GM12891 (cell line): ENCODE measurements around the gene CPEB4.

ENCODE experiments used
- DNase-seq: peaks from one replicate; pipeline ENCODE4 v3.0.0; 2011; ENCODE audit warnings: low spot score; ENCODE audit not compliant: insufficient read length
- FAIRE-seq: peaks from 2 replicates; lab custom pipeline; 2011; peaks lifted over from hg19 to GRCh38; lab: Jason Lieb, UNC
- PAX5 ChIP-seq: IDR thresholded peaks from 2 replicates; pipeline ENCODE4 v1.6.1; 2011; ENCODE audit warnings: low read length, moderate library complexity, mild to moderate bottlenecking; ENCODE audit not compliant: insufficient read depth, severe bottlenecking
- POLR2A ChIP-seq: IDR thresholded peaks from 2 replicates; pipeline ENCODE4 v1.6.1; 2011; ENCODE audit warnings: low read depth, low read length, control low read depth
- POLR2AphosphoS5 ChIP-seq: IDR thresholded peaks from 2 replicates; pipeline ENCODE4 v1.6.1; 2011; ENCODE audit warnings: low read depth, low read length, control low read depth
- POU2F2 ChIP-seq: IDR thresholded peaks from 2 replicates; pipeline ENCODE4 v1.6.1; 2011; ENCODE audit warnings: low read depth, mild to moderate bottlenecking, control low read depth, low read length, moderate library complexity
- SPI1 ChIP-seq: IDR thresholded peaks from 2 replicates; pipeline ENCODE4 v1.6.1; 2011; ENCODE audit warnings: low read depth, low read length, control low read depth
- TAF1 ChIP-seq: IDR thresholded peaks from 2 replicates; pipeline ENCODE4 v1.6.1; 2011; ENCODE audit warnings: low read depth, low read length, control low read depth

CPEB4 gene

DNA sequence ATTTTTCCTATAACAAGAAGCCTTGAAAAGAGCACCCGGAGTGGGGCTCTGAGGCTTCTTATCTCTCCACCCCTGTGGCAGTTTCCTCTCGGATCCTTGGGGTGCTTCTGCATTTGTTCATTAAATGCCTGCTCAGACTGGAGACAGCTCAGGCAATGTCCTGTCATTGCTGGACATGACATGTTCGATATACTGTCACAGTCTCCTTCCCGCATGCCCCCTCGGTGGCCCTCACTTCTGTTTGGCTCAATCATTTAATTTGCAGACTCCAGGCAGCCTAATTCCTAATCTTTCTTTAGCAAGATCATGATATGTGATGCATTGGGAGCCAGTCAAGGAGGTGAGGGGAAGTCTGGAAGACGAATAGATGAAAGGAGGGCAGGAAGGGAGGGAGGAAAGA lies 37.5 kb upstream of the CPEB4 start:
- TF ChIP-seq TAF1 = no peak
- TF ChIP-seq SPI1 = no peak
- TF ChIP-seq POU2F2 = no peak
- TF ChIP-seq POLR2AphosphoS5 = no peak
- TF ChIP-seq POLR2A = no peak
- TF ChIP-seq PAX5 = no peak
- DNase-seq = no peak
- FAIRE-seq = no peak

DNA sequence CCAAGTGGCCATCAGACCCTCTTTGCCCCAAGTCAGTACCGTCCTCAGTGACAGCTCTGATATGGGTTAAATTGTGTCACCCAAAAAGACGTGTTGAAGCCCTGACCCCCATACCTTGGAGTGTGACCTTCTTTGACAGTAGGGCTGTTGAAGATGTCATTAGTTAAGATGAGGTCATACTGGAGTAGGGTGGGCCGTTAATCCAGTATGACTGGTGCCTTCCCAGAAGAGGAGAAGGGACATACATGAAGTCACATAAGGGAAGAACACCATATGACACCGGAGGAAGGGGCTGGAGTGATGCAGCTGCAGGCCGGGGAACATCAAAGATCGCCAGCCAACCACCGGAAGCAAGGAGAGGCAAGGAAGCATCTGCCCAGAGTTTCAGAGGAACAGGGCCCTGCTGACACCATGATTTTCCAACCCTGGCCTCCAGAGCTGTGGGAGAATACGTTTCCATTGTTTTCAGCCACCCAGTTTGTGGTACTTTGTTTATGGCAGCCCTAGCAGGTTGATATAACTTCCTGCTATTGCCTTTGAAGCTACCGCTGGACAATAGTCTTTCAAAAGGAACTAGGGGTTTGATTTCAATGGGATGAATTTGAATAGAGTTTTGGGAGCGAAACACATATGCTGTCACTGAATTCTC lies 36.4 kb upstream of the CPEB4 start:
- DNase-seq (no peak), FAIRE-seq (no peak)
- no peak for TF ChIP-seq POU2F2
- no peak for TF ChIP-seq PAX5
- TF ChIP-seq SPI1 = no peak
- TF ChIP-seq TAF1 = no peak
- no peak for TF ChIP-seq POLR2A
- no peak for TF ChIP-seq POLR2AphosphoS5

DNA sequence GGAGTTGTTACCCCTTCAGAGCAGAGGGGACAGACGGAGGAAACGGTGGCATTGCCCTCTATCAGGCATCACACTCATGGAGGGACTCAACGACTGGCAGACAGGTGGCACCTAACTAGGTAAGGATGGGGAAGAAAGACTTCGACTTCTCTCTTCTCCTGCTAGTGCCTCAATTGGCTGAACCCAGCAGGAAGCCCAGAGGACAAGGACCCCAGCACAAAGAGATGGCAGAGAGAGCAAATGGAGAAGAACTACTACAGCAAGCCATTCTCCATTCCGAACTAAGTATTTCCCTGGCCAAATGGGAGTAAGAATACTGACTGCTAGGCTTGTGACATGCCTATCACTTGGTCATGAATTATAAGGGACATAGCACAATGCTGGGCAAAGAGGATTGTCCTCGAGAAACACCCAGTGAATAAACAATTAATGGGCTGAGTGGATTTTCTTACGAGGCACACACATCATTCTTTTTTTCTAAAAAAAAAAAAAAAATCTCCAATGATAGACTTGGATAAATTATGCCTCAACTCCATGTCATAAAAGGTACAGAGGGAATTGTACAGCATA lies 35.3 kb upstream of the CPEB4 start:
- no peak for FAIRE-seq
- DNase-seq = no peak
- no peak for TF ChIP-seq TAF1
- no peak for TF ChIP-seq POLR2A
- TF ChIP-seq SPI1 = no peak
- TF ChIP-seq POU2F2 = no peak
- no peak for TF ChIP-seq PAX5
- TF ChIP-seq POLR2AphosphoS5 = no peak

DNA sequence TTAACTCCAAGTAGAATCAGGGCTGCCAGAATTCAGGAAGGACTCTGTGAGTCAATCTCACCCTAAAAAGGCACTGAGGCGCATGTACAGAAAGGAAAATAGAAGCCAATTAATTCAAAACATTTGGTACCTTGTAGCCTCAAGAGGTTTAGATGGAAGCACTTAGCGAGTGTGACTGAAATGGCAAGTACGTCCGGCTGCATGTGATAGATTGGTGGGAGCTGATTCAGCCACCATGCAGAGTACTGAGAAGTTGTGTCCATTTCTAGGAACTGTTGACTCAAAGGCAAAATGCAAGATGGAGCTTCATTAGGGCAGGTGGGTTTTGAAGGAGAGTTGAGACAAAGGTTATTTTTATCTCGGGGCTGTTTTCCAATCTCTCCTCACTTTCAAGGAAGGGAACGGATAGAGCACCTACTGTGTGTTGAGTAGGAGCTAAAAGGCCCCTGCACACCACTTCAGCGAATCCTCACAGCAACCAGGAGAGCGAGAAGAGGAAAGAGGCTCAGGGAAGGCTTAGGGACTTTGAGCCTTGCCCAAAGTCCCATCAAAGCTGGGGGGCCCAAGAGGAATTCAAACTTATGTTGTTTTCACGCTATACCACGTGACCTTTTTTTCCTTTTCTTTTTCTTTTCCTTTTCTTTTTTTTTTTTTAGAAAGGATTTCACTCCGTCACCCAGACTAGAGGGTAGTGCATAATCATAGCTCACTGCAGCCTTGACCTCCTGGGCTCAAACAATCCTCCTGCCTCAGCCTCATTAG lies 34.6 kb upstream of the CPEB4 start:
- DNase-seq (no peak), FAIRE-seq (no peak)
- no peak for TF ChIP-seq PAX5
- TF ChIP-seq POU2F2 = no peak
- TF ChIP-seq TAF1 = no peak
- TF ChIP-seq POLR2A = no peak
- no peak for TF ChIP-seq POLR2AphosphoS5
- TF ChIP-seq SPI1 = no peak

DNA sequence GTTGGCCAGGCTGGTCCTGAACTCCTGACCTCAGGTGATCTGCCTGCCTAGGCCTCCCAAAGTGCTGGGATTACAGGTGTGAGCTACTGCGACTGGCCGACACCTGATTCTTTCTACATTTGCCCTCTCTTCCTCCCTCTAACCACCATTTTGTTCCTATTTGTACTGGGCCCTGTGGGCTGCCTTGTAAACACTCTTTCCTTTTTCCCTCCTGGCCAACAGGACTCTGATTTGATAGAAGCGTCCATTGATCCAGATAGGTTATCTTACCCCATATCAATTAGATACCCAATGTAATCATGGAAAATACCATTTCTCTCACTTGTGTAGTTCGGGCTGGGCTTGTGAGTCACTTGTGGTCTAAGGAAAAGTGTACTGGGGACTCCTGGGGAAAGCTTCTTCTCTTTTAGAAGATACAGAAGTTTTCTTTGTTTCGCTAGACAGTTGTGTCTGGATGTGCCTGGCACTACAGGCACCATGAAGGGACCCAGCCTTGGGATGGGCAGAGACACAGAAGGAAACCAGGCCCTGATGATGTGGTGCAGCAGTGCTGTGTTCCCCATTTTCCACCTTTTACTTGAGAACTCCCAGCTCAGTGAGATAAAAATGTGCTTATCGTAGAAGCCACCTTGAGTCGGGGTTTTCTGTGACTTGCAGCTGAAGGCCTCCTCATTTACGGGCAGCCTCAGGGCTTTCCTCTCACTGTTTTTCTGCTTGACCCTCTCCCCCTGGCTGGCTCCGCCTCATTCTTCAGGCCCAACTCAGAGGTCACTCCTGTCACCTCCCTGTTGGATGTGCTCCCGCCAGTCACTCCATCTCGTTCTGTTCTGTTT lies 32.8 kb upstream of the CPEB4 start:
- no peak for DNase-seq
- FAIRE-seq = no peak
- no peak for TF ChIP-seq PAX5
- no peak for TF ChIP-seq SPI1
- TF ChIP-seq POLR2AphosphoS5 = no peak
- no peak for TF ChIP-seq POLR2A
- no peak for TF ChIP-seq TAF1
- no peak for TF ChIP-seq POU2F2

DNA sequence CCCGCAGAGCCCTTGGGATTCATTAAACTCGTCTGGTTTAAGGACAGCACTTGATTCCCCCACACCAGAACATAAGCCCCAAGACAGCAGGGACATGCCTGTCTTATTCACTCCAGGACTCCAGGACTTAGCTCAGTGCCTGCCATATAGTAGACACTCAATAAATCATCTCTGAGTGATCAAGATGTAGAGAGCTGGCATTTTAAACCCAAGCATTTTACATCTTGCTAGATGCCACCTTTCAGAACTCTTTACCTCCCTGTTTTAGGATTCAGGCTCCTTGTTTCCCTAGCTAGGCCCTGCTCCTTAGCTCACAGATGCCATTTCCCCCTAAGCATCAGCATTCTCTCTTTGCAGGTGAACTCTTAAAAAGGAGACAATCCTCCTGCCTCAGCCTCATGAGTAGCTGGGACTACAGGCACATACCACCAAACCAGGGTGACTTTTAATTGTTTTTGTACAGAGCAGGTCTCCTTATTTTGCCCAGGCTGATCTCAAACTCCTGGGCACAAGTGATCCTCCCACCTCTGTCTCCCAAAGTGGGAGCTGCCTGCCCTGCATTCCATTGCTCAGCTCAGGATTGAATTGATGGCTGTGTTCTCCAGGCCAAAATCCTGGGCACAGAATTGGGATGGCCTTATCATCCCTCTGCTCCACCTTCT lies 32.0 kb upstream of the CPEB4 start:
- no peak for FAIRE-seq

DNA sequence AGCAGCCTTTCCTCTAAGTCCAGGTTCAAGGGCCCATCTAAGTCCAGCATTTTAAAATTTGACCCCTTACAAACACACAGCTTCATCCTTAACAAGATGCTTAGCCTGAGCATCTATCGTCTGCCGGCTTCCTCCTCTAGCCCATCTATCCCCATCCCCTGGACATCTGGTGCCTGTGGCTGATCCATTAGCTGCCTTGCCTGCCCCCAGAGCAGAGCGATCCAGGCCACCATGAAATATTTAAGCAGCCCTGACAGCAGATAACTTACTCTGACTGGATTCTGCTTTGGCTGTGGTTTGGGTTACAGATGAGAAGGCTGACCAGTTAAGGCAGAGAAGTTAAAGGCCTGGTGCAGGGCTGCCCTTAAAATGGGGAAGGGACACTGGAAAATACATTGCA lies 30.9 kb upstream of the CPEB4 start:
- no peak for FAIRE-seq
- no peak for DNase-seq
- TF ChIP-seq POLR2A (no peak), POU2F2 (no peak), TAF1 (no peak), POLR2AphosphoS5 (no peak), PAX5 (no peak), SPI1 (no peak)

More for the DNA sequence above, 32.0 kb upstream of the CPEB4 start:
- TF ChIP-seq POU2F2 (no peak), PAX5 (no peak), SPI1 (no peak), POLR2A (no peak), TAF1 (no peak), POLR2AphosphoS5 (no peak)
- DNase-seq = no peak

DNA sequence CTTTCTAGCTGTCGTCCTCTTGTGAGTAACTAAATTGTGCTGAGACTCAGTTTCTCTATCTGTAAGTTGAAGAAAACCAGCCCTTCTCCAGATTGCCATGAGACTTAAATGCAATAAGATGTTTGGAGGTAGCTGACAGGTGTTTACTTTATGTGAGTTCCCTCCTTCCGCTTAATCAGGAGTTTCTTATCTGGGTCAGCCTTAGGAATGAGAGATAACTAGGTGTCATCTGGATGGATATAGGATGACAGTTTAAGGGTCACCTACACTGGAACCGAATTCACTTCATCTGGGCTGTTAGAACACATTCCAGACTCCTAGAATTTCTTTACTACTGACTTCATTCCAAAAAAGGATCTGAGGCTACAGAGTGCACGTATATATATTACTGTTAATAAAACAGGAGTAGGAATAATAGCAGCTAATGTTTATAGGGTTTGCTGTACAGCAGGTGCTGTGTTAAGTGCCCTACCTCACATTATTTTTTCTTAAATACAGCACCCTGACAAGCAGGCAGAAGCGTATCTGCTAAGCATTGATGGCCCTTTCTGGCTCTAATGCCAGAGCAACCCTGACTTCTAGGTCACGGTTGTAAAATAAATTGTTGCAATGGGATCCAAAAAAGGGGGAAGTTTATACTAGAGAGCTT lies 30.0 kb upstream of the CPEB4 start:
- TF ChIP-seq TAF1 = no peak
- FAIRE-seq (no peak), DNase-seq (no peak)
